Heart right ventricle (tissue), 16 donors: ENCODE data around the gene SNCB. TPM values are rescaled to one million over a fixed set of nuclear protein-coding genes. Genes with fewer than 3 reads are reported as not detected.

Source experiments
- ATAC-seq, 8 donors: fragments of 200-7000 bp; cut with Tn5 transposase; one replicate each; pipeline ENCODE4 v1.9.1; 2020; ENCODE audit warnings: mild to moderate bottlenecking in 8 of 8, moderate library complexity in 8 of 8, moderate number of reproducible peaks in 1 of 8
- DNase-seq, 2 donors: peaks; one replicate each; pipeline ENCODE4 v3.0.0-alpha.2; 2020
- H3K27ac ChIP-seq, 10 donors: fragments of 200-600 bp; sonication (generic) in 2 of 10; one replicate each; pipeline versions ENCODE4 v1.5.0 to v1.8.0; 2020 to 2022; ENCODE audit warnings: mild to moderate bottlenecking in 3 of 10
- H3K27me3 ChIP-seq, 7 donors: fragments of 200-600 bp; one replicate each; pipeline ENCODE4 v1.8.0; 2021 to 2022; ENCODE audit warnings: mild to moderate bottlenecking in 2 of 7
- H3K36me3 ChIP-seq, 9 donors: fragments of 200-600 bp; sonication (generic) in 1 of 9; one replicate each; pipeline versions ENCODE4 v1.5.0 to v1.8.0; 2020 to 2022; ENCODE audit warnings: mild to moderate bottlenecking in 2 of 9
- H3K4me1 ChIP-seq, 9 donors: fragments of 200-600 bp; sonication (generic) in 1 of 9; one replicate each; pipeline versions ENCODE4 v1.5.0 to v1.8.0; 2020 to 2022; ENCODE audit warnings: mild to moderate bottlenecking in 4 of 9
- H3K4me3 ChIP-seq, 10 donors: fragments of 200-600 bp; sonication (generic) in 2 of 10; one replicate each; pipeline versions ENCODE4 v1.5.0 to v1.8.0; 2020 to 2022; ENCODE audit warnings: mild to moderate bottlenecking in 7 of 10, moderate library complexity in 2 of 10
- H3K9me3 ChIP-seq, 11 donors: fragments of 200-600 bp in 10 of 11; sonication (generic) in 2 of 11; one replicate each; pipeline versions ENCODE4 v1.5.0 to v1.8.0; 2013 to 2022; ENCODE audit warnings: mild to moderate bottlenecking in 2 of 11, control low read depth in 1 of 11, moderate library complexity in 1 of 11
- WGBS, 2 donors: extraction: QIAGEN DNeasy Blood & Tissue Kit; methylation state at CpG; one replicate each; pipeline ENCODE4 v1.1.7; 2013; ENCODE audit warnings: inconsistent platforms in 1 of 2; 5-methylcytosine and 5-hydroxymethylcytosine counted together
- intact Hi-C, 10 donors: fragments of 100-400 bp; cut with DNase I; formaldehyde crosslinking; loops; one replicate each; pipeline versions ENCODE4 v1.11.1 to v1.14.2; 2022
- polyA plus RNA-seq, 2 donors: library from polyadenylated mRNA; stranded (reverse); fragments of 200-250 nt; gene quantifications; one replicate each; pipeline ENCODE4 v1.2.3, GENCODE V29; 2013
- total RNA-seq, 10 donors: library from RNA; stranded (reverse); fragmentation: NEBNext Ultra II Directional in 3 of 10; extraction: Animal tissue kit (Norgen Biotek cat#: 25700) in 3 of 10; gene quantifications; one replicate each; pipeline versions ENCODE4 v1.2.1 to v1.2.4, GENCODE V29; 2021 to 2023
- TF ChIP-seq, protein P1 (sequence below), 9 donors: fragments of 200-600 bp; sonication (generic) in 2 of 9; IDR thresholded peaks; one replicate each; pipeline versions ENCODE4 v1.5.0 to v1.8.0; 2021 to 2022; ENCODE audit warnings: antibody characterized with exemption in 9 of 9, mild to moderate bottlenecking in 5 of 9, moderate library complexity in 1 of 9
- donor health status: Arrhythmogenic right ventricular cardiomyopathy.
- donor health status: ischemic (EF 13 %, LVEDD 7.1; RV severe dilation, severe dysfunction).
- donor health status: healthy with polysubstance abuse.
- donor health status: DM: no; HTN: yes; CAD: no.
- donor health status: DM: no; HTN: no; CAD: no.
- donor health status: ischemic (EF 25% LVEDD 6.9; RV normal size, moderate dysfunction).
- donor health status: ischemic (EF 25% LVEDD 5.7; RV mildly dilated, moderate dysfunction).
- donor health status: healthy.
- donor health status: DM: yes; HTN: yes; CAD: no.
- donor health status: Ischemic cardiomyopathy.
- donor health status: ischemic (EF 35%, LVEDD 5.7; RV mildly dilated, moderate dysfunction).
- donor health status: nonischemic (EF 11% LVEDD 7.7; RV severe dilation, severe dysfunction).
- donor health status: DM: yes; HTN: yes; CAD: no.
- donor health status: PGD.
- donor health status: ischemic (EF 29% LVEDD 5.4; RV normal size, mild dysfunction).
- donor health status: nonischemic (EF 23%, LVEDD 6.1; RV moderate dilation, normal function).

Gene SNCB
- total and polyA plus RNA-seq, 12 donors, result 0.35 to 0.39 TPM; not detected in 10

DNA sequence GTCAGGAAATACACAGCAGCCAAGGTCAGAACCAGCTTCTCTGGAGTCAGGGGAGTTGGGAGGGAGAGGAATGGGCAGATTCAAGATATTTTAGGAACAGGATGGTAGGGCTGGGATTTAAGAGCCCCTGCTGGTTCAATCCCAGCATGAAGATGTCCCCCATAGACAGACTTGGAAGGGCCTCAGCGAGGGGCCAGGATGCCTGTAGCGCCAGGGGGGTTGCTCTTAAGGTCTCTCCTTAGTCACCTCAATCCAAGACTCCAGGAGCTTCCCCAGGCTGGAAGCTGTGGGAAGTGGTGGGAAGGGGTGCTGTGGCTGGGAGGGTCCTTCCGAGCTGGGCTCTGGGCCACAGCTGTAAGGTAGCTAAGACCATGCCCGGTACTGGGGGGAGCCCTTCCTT is 8.9 kb upstream of the SNCB start:
- Histone ChIP-seq H3K27ac (no peak overlapping the region), H3K9me3 (no peaks in the 10 kb centered on the region), H3K4me1 (peaks cover 0 to 7% (median 0%) of the 10 kb centered on the region in 9 donors), H3K4me3 (no peak overlapping the region), H3K27me3 (peaks cover 0 to 19% (median 8%) of the 10 kb centered on the region in 7 donors), H3K36me3 (no peaks in the 10 kb centered on the region)
- TF ChIP-seq, protein P1, sequence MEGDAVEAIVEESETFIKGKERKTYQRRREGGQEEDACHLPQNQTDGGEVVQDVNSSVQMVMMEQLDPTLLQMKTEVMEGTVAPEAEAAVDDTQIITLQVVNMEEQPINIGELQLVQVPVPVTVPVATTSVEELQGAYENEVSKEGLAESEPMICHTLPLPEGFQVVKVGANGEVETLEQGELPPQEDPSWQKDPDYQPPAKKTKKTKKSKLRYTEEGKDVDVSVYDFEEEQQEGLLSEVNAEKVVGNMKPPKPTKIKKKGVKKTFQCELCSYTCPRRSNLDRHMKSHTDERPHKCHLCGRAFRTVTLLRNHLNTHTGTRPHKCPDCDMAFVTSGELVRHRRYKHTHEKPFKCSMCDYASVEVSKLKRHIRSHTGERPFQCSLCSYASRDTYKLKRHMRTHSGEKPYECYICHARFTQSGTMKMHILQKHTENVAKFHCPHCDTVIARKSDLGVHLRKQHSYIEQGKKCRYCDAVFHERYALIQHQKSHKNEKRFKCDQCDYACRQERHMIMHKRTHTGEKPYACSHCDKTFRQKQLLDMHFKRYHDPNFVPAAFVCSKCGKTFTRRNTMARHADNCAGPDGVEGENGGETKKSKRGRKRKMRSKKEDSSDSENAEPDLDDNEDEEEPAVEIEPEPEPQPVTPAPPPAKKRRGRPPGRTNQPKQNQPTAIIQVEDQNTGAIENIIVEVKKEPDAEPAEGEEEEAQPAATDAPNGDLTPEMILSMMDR (IDR thresholded peaks at IDR 0.05), result no peak
- no peak for ATAC-seq
- 41 to 47% methylated on average over 4 of the region's 4 CpGs for WGBS, 2 donors
- intact Hi-C loops, result loop anchor here in 1 of 10 donors (10.0 kb wide), 1 partner anchor 64 kb away; no protein-coding TSS in a partner anchor
- no peak for DNase-seq

DNA sequence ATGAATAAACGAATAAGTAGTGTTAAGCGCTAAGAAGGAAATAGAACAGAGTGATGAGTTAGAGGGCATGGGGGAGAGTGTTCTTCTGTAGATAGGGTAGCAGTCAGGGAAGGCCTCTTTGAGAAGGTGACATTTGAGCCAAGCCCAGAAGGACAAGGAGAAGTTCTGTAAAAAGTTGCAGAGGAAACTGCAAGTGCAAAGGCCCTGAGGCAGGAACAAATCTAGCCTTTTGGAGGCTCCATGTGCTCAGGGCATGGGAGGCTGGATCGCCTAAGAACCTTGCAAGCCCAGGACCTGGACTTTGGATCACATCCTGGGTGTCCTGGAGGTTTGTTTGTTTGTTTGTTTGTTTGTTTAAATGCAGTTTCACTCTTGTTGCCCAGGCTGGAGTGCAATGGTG is 8.1 kb upstream of the SNCB start:
- no peaks in the 10 kb centered on the region for H3K9me3 ChIP-seq
- no peak for DNase-seq
- H3K4me3 ChIP-seq, result no peak overlapping the region
- peaks cover 0 to 27% (median 16%) of the 10 kb centered on the region in 7 donors for H3K27me3 ChIP-seq
- H3K4me1 ChIP-seq, result peaks cover 0 to 7% (median 0%) of the 10 kb centered on the region in 9 donors
- TF ChIP-seq, protein P1 (IDR thresholded peaks at IDR 0.05), result no peak
- no peak overlapping the region for H3K27ac ChIP-seq
- no peaks in the 10 kb centered on the region for H3K36me3 ChIP-seq
- no peak for ATAC-seq
- 96 to 97% methylated on average over 3 of the region's 3 CpGs for WGBS, 2 donors
- intact Hi-C loops, result loop anchor here in 1 of 10 donors (10.0 kb wide), 1 partner anchor 64 kb away; no protein-coding TSS in a partner anchor

DNA sequence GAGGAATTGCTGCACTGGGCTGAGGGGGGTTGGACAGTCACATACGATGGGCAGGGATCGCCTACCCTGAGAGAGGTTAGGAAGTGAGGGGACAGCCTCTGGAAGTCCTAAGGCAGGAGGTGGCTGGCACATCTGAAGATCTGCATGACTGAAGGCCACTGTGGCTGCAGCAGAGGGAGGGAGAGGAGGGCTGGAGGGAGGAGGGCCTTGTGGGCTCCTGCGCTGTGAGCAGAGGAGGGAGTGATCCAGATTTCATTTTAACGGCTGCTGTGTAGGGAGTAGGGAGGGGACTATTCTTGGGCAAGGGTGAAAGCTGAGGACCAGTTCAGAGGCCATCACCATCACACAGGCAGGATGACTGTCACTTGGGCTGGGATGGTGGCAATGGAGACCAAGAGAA is 7.2 kb upstream of the SNCB start:
- H3K36me3 ChIP-seq, result no peaks in the 10 kb centered on the region
- WGBS, 2 donors, result 49 to 54% methylated on average over 4 of the region's 4 CpGs

DNA sequence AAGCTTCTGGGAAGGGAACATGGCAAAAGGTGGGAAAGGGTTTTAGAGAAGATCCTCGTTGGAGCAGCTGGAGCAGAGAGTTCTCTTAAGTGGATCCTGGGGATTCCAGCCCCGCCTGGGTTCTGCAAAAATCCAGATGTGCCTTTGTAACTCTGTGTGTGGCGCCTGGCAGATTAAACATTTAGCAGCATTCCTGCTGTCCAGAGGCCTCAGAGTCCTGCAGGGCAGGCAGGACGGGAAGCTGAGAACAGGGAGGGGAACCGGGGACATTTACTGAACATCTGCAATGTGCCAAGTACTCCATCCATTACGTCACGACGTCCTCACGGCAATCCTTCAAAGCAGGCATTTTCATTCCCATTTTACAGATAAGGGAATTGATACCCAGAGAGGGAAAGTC is 6.1 kb upstream of the SNCB start:
- no peak for DNase-seq
- no peak overlapping the region for H3K27ac ChIP-seq
- TF ChIP-seq, protein P1 (IDR thresholded peaks at IDR 0.05), result no peak
- no peak overlapping the region for H3K4me3 ChIP-seq
- peaks cover 0 to 47% (median 36%) of the 10 kb centered on the region in 7 donors for H3K27me3 ChIP-seq
- 38 to 46% methylated on average over 9 of the region's 9 CpGs for WGBS, 2 donors
- peaks cover 0 to 7% (median 0%) of the 10 kb centered on the region in 9 donors for H3K4me1 ChIP-seq
- no peaks in the 10 kb centered on the region for H3K9me3 ChIP-seq
- intact Hi-C loops, result loop anchor here in 1 of 10 donors (10.0 kb wide), 1 partner anchor 62 kb away; no protein-coding TSS in a partner anchor
- no peak for ATAC-seq
- H3K36me3 ChIP-seq, result no peaks in the 10 kb centered on the region

More for the DNA sequence above, 7.2 kb upstream of the SNCB start:
- H3K9me3 ChIP-seq, result no peaks in the 10 kb centered on the region
- intact Hi-C loops, result loop anchor here in 1 of 10 donors (10.0 kb wide), 1 partner anchor 63 kb away; no protein-coding TSS in a partner anchor
- TF ChIP-seq, protein P1 (IDR thresholded peaks at IDR 0.05), result no peak
- no peak for ATAC-seq
- no peak overlapping the region for H3K27ac ChIP-seq
- DNase-seq, result no peak
- H3K4me3 ChIP-seq, result no peak overlapping the region
- H3K27me3 ChIP-seq, result peaks cover 0 to 36% (median 25%) of the 10 kb centered on the region in 7 donors
- H3K4me1 ChIP-seq, result peaks cover 0 to 7% (median 0%) of the 10 kb centered on the region in 9 donors
